ENCODE measurements around the gene PSMG1.

PSMG1 gene

GRCh38 chr21:39218082-39218409, 34.8 kb upstream of the PSMG1 start:
- DNase-seq (ENCODE audit: low read depth): no peak
- H3K4me3 ChIP-seq (ENCODE audit: low read depth, low read length): no peak overlapping the region
- TF ChIP-seq CTCF (conservative IDR thresholded peaks at IDR 0.05; ENCODE audit: low read depth, low read length): no peak

GRCh38 chr21:39217356-39218081, 34.3 kb upstream of the PSMG1 start:
- H3K4me3 ChIP-seq (ENCODE audit: low read depth, low read length): no peak overlapping the region
- DNase-seq (ENCODE audit: low read depth): no peak
- TF ChIP-seq CTCF (conservative IDR thresholded peaks at IDR 0.05; ENCODE audit: low read depth, low read length): no peak

GRCh38 chr21:39216290-39216689, 33.0 kb upstream of the PSMG1 start:
- no peak for DNase-seq (ENCODE audit: low read depth)
- H3K4me3 ChIP-seq (ENCODE audit: low read depth, low read length): no peak overlapping the region
- TF ChIP-seq CTCF (conservative IDR thresholded peaks at IDR 0.05; ENCODE audit: low read depth, low read length): no peak

- no peak for TF ChIP-seq CTCF (conservative IDR thresholded peaks at IDR 0.05; ENCODE audit: low read depth, low read length)
- no peak for DNase-seq (ENCODE audit: low read depth)
- no peak overlapping the region for H3K4me3 ChIP-seq (ENCODE audit: low read depth, low read length)
Observed at GRCh38 chr21:39215078-39215477, 31.8 kb upstream of the PSMG1 start.

GRCh38 chr21:39209334-39209688, 26.1 kb upstream of the PSMG1 start:
- no peak for TF ChIP-seq CTCF (conservative IDR thresholded peaks at IDR 0.05; ENCODE audit: low read depth, low read length)
- no peak for DNase-seq (ENCODE audit: low read depth)
- H3K4me3 ChIP-seq (ENCODE audit: low read depth, low read length): no peak overlapping the region

GRCh38 chr21:39208624-39209333, 25.5 kb upstream of the PSMG1 start:
- H3K4me3 ChIP-seq (ENCODE audit: low read depth, low read length): no peak overlapping the region
- DNase-seq (ENCODE audit: low read depth): peak; percentile 29
- no peak for TF ChIP-seq CTCF (conservative IDR thresholded peaks at IDR 0.05; ENCODE audit: low read depth, low read length)

GRCh38 chr21:39204134-39204533, 20.9 kb upstream of the PSMG1 start:
- DNase-seq (ENCODE audit: low read depth): no peak
- TF ChIP-seq CTCF (conservative IDR thresholded peaks at IDR 0.05; ENCODE audit: low read depth, low read length): peak; percentile 41
- H3K4me3 ChIP-seq (ENCODE audit: low read depth, low read length): no peak overlapping the region

All from choroid plexus epithelial cell (primary cell).